CD8-positive, alpha-beta memory T cell (primary cell): Measurements from ENCODE around the gene PLBD2. TPM values are rescaled to one million over a fixed set of nuclear protein-coding genes. Genes with fewer than 3 reads are reported as not detected.

Experiments used
- CTCF ChIA-PET: fragments of 350-600 bp; sonication (Branson Sonifier 250); formaldehyde crosslinking; loops from one replicate; lab custom pipeline; 2021; ENCODE audit warnings: antibody characterized with exemption; lab: Charles Lee
- POLR2A ChIA-PET: fragments of 350-600 bp; sonication (Branson Sonifier 250); formaldehyde crosslinking; loops from one replicate; lab custom pipeline; 2021; ENCODE audit warnings: antibody characterized with exemption; lab: Charles Lee
- DNase-seq, 5 donors: peaks; one replicate each; pipeline versions ENCODE4 v3.0.0 to v3.0.0-alpha.2; 2020 to 2022; ENCODE audit warnings: mixed read lengths in 1 of 5
- H3K27ac ChIP-seq: one replicate; pipeline ENCODE4 v1.7.0; 2013; ENCODE audit warnings: low read depth, mild to moderate bottlenecking, low read length, moderate library complexity
- H3K27me3 ChIP-seq: 2 replicates; pipeline ENCODE4 v1.7.0; 2013; ENCODE audit warnings: low read length, mild to moderate bottlenecking; ENCODE audit not compliant: insufficient read depth, poor library complexity, severe bottlenecking
- H3K36me3 ChIP-seq: 2 replicates; pipeline ENCODE4 v1.7.0; 2013; ENCODE audit warnings: mild to moderate bottlenecking, low read length, moderate library complexity; ENCODE audit not compliant: insufficient read depth
- H3K4me1 ChIP-seq: 2 replicates; pipeline ENCODE4 v1.7.0; 2013; ENCODE audit warnings: mild to moderate bottlenecking, low read length, moderate library complexity; ENCODE audit not compliant: insufficient read depth
- H3K4me3 ChIP-seq: 2 replicates; pipeline ENCODE4 v1.7.0; 2013; ENCODE audit warnings: mild to moderate bottlenecking, low read length
- H3K9me3 ChIP-seq: 2 replicates; pipeline ENCODE4 v1.7.0; 2013; ENCODE audit warnings: mild to moderate bottlenecking, low read length
- H3K27ac Mint-ChIP-seq, 8 donors: one replicate each; pipeline ENCODE4 v1.8.0; 2020 to 2021; ENCODE audit warnings: mixed read lengths in 8 of 8, mild to moderate bottlenecking in 6 of 8, inconsistent platforms in 3 of 8, moderate library complexity in 3 of 8
- H3K27me3 Mint-ChIP-seq, 2 donors: one replicate each; pipeline ENCODE4 v1.8.0; 2020 to 2021; ENCODE audit warnings: mixed read lengths in 2 of 2, mild to moderate bottlenecking in 1 of 2, moderate library complexity in 1 of 2
- H3K36me3 Mint-ChIP-seq, 3 donors: one replicate each; pipeline ENCODE4 v1.8.0; 2020 to 2021; ENCODE audit warnings: mixed read lengths in 3 of 3, inconsistent platforms in 1 of 3, mild to moderate bottlenecking in 1 of 3
- H3K4me1 Mint-ChIP-seq, 3 donors: one replicate each; pipeline ENCODE4 v1.8.0; 2020 to 2021; ENCODE audit warnings: mixed read lengths in 3 of 3, inconsistent platforms in 1 of 3, mild to moderate bottlenecking in 1 of 3
- H3K4me3 Mint-ChIP-seq, 7 donors: one replicate each; pipeline ENCODE4 v1.8.0; 2020 to 2021; ENCODE audit warnings: mixed read lengths in 7 of 7, mild to moderate bottlenecking in 6 of 7, moderate library complexity in 4 of 7, inconsistent platforms in 2 of 7
- H3K9me3 Mint-ChIP-seq, 5 donors: one replicate each; pipeline ENCODE4 v1.8.0; 2020 to 2022; ENCODE audit warnings: mixed read lengths in 5 of 5, mild to moderate bottlenecking in 3 of 5, moderate library complexity in 2 of 5, inconsistent platforms in 1 of 5
- polyA plus RNA-seq: library from polyadenylated mRNA; unstranded; fragments of 300-500 nt; fragmentation: Illumina TruSeq; gene quantifications from one replicate; pipeline ENCODE4 v1.2.3, GENCODE V29; 2021
- total RNA-seq, 2 experiments: library from RNA; stranded (reverse); gene quantifications; one replicate each; pipeline ENCODE4 v1.2.3, GENCODE V29; 2021

The PLBD2 gene
- total and polyA plus RNA-seq, 3 experiments from 2014 or later = 10.0 to 20.7 (median 19.5) TPM

- Mint-ChIP-seq H3K36me3 (no peaks in the 10 kb centered on the region), H3K4me1 (peaks cover 2 to 12% (median 4%) of the 10 kb centered on the region in 3 donors), H3K27ac (no peak overlapping the region), H3K27me3 (peaks cover 0 to 6% of the 10 kb centered on the region in 2 donors), H3K9me3 (no peaks in the 10 kb centered on the region), H3K4me3 (no peak overlapping the region)
- H3K36me3 ChIP-seq = no peaks in the 10 kb centered on the region
- ChIA-PET POLR2A (no interaction called here), CTCF (interaction anchor here (1.0 kb wide), 1 partner anchor 18 kb away, joined by 4 read pairs; the partner anchor contains the start of gene PLBD2)
- DNase-seq = no peak
- no peak overlapping the region for H3K4me3 ChIP-seq
- H3K4me1 ChIP-seq = peaks cover 5% of the 10 kb centered on the region
- no peaks in the 10 kb centered on the region for H3K9me3 ChIP-seq
- H3K27ac ChIP-seq = no peak overlapping the region
- H3K27me3 ChIP-seq = no peaks in the 10 kb centered on the region
Observed at GRCh38 chr12:113340061-113340460, 18.3 kb upstream of the PLBD2 start.

DNA sequence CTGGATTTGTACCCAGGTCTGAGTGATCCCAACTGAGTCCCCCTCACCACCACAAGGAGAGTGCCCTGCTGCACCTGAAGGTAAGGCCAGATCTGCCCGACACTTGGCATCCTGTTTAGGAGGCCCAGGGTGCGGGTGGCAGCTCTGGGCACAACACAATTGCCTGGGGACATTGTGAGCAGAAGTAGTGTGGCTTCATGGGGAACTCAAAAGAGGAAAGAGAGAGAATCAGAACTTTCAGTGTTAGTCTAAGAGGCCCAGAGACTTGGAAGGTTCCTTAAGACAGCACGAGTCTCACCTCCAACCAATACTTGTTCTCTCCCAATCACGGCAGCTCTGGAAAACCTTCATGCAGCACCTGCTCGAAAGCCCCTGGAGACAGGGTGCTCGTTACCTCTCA lies 16.9 kb upstream of the PLBD2 start:
- Mint-ChIP-seq H3K4me1 (no peaks in the 10 kb centered on the region), H3K36me3 (no peaks in the 10 kb centered on the region), H3K4me3 (no peak overlapping the region), H3K27ac (no peak overlapping the region), H3K27me3 (peaks cover 0 to 6% of the 10 kb centered on the region in 2 donors), H3K9me3 (no peaks in the 10 kb centered on the region)
- Histone ChIP-seq H3K27ac (no peak overlapping the region), H3K36me3 (no peaks in the 10 kb centered on the region), H3K4me1 (no peaks in the 10 kb centered on the region), H3K9me3 (no peaks in the 10 kb centered on the region), H3K4me3 (no peak overlapping the region), H3K27me3 (no peaks in the 10 kb centered on the region)
- DNase-seq = no peak
- CTCF ChIA-PET = no interaction called here
- POLR2A ChIA-PET = no interaction called here

DNA sequence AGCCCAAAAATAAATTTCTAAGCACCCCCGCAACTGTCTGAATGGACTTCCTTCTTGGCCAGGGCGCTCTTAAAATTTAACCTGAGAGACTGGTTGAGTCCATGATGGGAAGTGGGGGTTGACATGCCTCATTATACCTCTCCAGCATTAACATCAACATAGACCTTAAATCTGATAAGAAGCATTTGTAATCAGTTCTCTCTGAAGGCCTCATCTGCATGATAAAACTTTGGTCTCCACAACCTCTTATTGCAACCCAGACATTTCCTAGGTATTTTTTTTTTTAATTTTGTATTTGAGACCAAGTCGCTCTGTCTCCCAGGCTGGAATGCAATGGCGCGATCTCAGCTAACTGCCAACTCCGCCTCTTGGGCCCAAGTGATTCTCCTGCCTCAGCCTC lies 13.1 kb upstream of the PLBD2 start:
- ChIA-PET POLR2A (no interaction called here), CTCF (no interaction called here)
- H3K4me1 ChIP-seq = no peaks in the 10 kb centered on the region
- no peaks in the 10 kb centered on the region for H3K27me3 ChIP-seq
- no peaks in the 10 kb centered on the region for H3K4me1 Mint-ChIP-seq
- no peaks in the 10 kb centered on the region for H3K36me3 Mint-ChIP-seq
- no peaks in the 10 kb centered on the region for H3K36me3 ChIP-seq
- no peak overlapping the region for H3K27ac Mint-ChIP-seq
- no peak for DNase-seq
- H3K9me3 ChIP-seq = no peaks in the 10 kb centered on the region
- no peaks in the 10 kb centered on the region for H3K9me3 Mint-ChIP-seq
- H3K4me3 Mint-ChIP-seq = no peak overlapping the region
- no peak overlapping the region for H3K4me3 ChIP-seq
- peaks cover 6 to 7% of the 10 kb centered on the region in 2 donors for H3K27me3 Mint-ChIP-seq
- no peak overlapping the region for H3K27ac ChIP-seq

DNA sequence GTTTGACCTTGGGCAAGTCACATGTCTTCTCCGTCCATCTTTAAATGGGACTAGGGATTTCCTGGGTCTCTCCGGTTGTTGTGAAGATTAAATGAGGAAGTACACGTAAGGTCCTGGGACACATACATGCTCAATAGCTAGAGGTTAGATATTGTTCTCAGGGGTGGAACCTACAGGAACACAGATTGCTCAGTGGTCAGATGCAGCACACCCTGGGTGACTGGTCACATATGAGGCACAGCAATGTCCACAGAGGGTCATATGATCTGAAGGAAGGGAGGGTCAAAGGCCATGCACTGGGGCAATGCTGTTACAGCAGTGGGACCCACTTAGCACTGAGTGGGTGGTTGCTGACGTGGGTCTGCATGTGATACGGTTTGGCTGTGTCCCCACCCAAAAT lies 12.0 kb upstream of the PLBD2 start:
- no peaks in the 10 kb centered on the region for H3K4me1 Mint-ChIP-seq

DNA sequence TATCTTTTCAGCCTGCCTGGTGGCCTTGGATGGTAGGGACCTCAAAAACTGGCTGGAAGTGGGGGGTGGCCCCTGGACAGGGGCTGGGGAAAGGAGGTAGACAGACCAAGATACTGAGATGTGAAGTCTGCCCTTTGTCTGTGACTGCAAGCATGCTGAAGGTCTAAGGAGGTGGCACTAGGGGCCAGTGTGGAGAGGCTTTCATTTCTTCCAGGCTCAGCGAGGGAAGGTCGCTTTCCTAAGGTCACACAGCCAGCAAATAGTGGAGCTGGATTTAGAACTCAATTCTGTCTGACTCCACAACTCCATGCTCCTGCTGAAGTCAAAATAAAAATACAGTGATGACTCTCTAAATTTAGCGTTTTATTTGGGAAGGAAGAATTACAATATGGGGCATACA lies 11.3 kb upstream of the PLBD2 start:
- Histone ChIP-seq H3K4me3 (no peak overlapping the region), H3K27me3 (no peaks in the 10 kb centered on the region), H3K4me1 (no peaks in the 10 kb centered on the region), H3K27ac (no peak overlapping the region), H3K36me3 (no peaks in the 10 kb centered on the region), H3K9me3 (no peaks in the 10 kb centered on the region)
- POLR2A ChIA-PET = no interaction called here
- Mint-ChIP-seq H3K4me1 (no peaks in the 10 kb centered on the region), H3K27me3 (peaks cover 6 to 7% of the 10 kb centered on the region in 2 donors), H3K27ac (peak overlapping the region in 1 of 8 donors; percentile 90), H3K9me3 (no peaks in the 10 kb centered on the region), H3K36me3 (no peaks in the 10 kb centered on the region), H3K4me3 (no peak overlapping the region)
- CTCF ChIA-PET = no interaction called here
- DNase-seq = no peak

More for the DNA sequence above, 12.0 kb upstream of the PLBD2 start:
- no peak overlapping the region for H3K27ac ChIP-seq
- Mint-ChIP-seq H3K4me3 (no peak overlapping the region), H3K27ac (no peak overlapping the region), H3K27me3 (peaks cover 6 to 7% of the 10 kb centered on the region in 2 donors), H3K9me3 (no peaks in the 10 kb centered on the region), H3K36me3 (no peaks in the 10 kb centered on the region)
- H3K4me3 ChIP-seq = no peak overlapping the region
- H3K27me3 ChIP-seq = no peaks in the 10 kb centered on the region
- no peaks in the 10 kb centered on the region for H3K36me3 ChIP-seq
- H3K9me3 ChIP-seq = no peaks in the 10 kb centered on the region
- no peak for DNase-seq
- no peaks in the 10 kb centered on the region for H3K4me1 ChIP-seq
- POLR2A ChIA-PET = no interaction called here
- CTCF ChIA-PET = no interaction called here

DNA sequence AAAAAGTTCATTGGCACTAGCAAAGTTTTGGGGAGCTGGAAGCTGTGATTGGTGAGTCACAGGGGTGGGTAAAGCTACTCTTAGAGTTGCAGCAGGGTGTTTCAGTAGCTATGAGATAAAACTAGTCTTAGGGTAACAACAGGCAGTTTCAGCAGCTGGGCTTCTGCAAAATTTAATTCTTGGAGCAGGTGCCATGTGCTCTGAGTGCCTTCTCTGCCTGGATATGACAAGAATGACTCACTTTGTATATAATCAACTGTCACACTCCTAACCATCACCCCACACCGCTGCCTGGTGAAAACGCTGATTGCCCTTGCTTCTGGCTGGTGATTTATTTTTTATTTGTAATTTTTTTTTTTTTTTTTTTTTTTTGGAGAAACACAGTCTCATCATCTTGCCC lies 10.5 kb upstream of the PLBD2 start:
- no peaks in the 10 kb centered on the region for H3K4me1 Mint-ChIP-seq
- Histone ChIP-seq H3K9me3 (no peaks in the 10 kb centered on the region), H3K27ac (no peak overlapping the region), H3K36me3 (no peaks in the 10 kb centered on the region), H3K27me3 (no peaks in the 10 kb centered on the region), H3K4me1 (no peaks in the 10 kb centered on the region), H3K4me3 (no peak overlapping the region)
- ChIA-PET POLR2A (interaction anchor here (0.6 kb wide), 1 partner anchor 159 kb away, joined by 7 read pairs; no protein-coding TSS in a partner anchor), CTCF (no interaction called here)
- H3K36me3 Mint-ChIP-seq = no peaks in the 10 kb centered on the region
- DNase-seq = no peak
- H3K27ac Mint-ChIP-seq = no peak overlapping the region
- H3K4me3 Mint-ChIP-seq = no peak overlapping the region
- H3K9me3 Mint-ChIP-seq = no peaks in the 10 kb centered on the region
- peaks cover 6 to 11% of the 10 kb centered on the region in 2 donors for H3K27me3 Mint-ChIP-seq

DNA sequence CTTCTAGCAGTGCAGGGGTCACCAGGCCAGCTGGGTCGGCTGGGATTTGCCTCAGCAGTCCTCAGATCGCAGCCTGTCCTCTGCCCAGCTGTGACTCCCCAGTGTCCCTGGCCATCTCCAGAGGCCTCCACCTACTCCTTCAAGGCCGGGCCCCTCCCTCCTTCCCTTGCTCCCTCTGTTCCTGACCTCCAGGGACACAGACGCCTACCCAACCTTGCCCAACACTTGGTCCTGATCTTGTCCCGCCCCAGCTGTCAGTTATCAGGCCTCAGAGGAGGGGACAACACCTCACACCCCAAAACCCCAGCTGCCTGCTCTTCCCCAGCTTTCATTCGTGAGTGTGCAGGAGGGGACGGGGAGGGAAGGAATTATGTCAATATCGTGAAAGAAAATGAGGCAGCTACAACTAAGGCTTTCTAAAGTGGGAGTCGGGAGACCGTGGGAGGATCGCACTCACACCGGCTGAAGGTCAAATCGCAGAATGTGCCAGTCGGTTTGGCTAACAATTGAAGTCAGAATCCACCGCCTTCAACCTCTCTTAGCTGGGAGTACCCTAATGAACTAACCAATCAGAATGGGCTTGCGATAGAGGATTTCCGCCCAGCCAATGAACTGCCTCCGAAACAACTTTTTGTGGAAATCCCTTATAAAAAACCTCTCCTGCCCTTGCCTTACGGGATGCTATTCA lies 9.4 kb upstream of the PLBD2 start:
- H3K4me1 Mint-ChIP-seq = no peaks in the 10 kb centered on the region
- Histone ChIP-seq H3K4me1 (no peaks in the 10 kb centered on the region), H3K36me3 (no peaks in the 10 kb centered on the region), H3K9me3 (no peaks in the 10 kb centered on the region), H3K4me3 (no peak overlapping the region), H3K27ac (no peak overlapping the region), H3K27me3 (no peaks in the 10 kb centered on the region)
- POLR2A ChIA-PET = no interaction called here
- no peak for DNase-seq
- peak overlapping the region in 1 of 8 donors; percentile 54 for H3K27ac Mint-ChIP-seq
- CTCF ChIA-PET = no interaction called here
- H3K36me3 Mint-ChIP-seq = no peaks in the 10 kb centered on the region
- peaks cover 6 to 15% of the 10 kb centered on the region in 2 donors for H3K27me3 Mint-ChIP-seq
- no peak overlapping the region for H3K4me3 Mint-ChIP-seq
- no peaks in the 10 kb centered on the region for H3K9me3 Mint-ChIP-seq

- no peaks in the 10 kb centered on the region for H3K4me1 Mint-ChIP-seq
- no peaks in the 10 kb centered on the region for H3K4me1 ChIP-seq
- no peaks in the 10 kb centered on the region for H3K36me3 ChIP-seq
- DNase-seq = no peak
- no peaks in the 10 kb centered on the region for H3K9me3 ChIP-seq
- no peak overlapping the region for H3K27ac ChIP-seq
- H3K36me3 Mint-ChIP-seq = no peaks in the 10 kb centered on the region
- H3K4me3 ChIP-seq = no peak overlapping the region
- no peaks in the 10 kb centered on the region for H3K27me3 ChIP-seq
- no peak overlapping the region for H3K27ac Mint-ChIP-seq
- H3K4me3 Mint-ChIP-seq = no peak overlapping the region
- CTCF ChIA-PET = no interaction called here
- no peaks in the 10 kb centered on the region for H3K9me3 Mint-ChIP-seq
- POLR2A ChIA-PET = interaction anchor here (0.6 kb wide), 1 partner anchor 12 kb away, joined by 4 read pairs; no protein-coding TSS in a partner anchor
- peaks cover 6 to 16% of the 10 kb centered on the region in 2 donors for H3K27me3 Mint-ChIP-seq
Observed at GRCh38 chr12:113351089-113351488, 7.3 kb upstream of the PLBD2 start.
